ENCODE results near the gene RNF6.

The RNF6 gene

DNA sequence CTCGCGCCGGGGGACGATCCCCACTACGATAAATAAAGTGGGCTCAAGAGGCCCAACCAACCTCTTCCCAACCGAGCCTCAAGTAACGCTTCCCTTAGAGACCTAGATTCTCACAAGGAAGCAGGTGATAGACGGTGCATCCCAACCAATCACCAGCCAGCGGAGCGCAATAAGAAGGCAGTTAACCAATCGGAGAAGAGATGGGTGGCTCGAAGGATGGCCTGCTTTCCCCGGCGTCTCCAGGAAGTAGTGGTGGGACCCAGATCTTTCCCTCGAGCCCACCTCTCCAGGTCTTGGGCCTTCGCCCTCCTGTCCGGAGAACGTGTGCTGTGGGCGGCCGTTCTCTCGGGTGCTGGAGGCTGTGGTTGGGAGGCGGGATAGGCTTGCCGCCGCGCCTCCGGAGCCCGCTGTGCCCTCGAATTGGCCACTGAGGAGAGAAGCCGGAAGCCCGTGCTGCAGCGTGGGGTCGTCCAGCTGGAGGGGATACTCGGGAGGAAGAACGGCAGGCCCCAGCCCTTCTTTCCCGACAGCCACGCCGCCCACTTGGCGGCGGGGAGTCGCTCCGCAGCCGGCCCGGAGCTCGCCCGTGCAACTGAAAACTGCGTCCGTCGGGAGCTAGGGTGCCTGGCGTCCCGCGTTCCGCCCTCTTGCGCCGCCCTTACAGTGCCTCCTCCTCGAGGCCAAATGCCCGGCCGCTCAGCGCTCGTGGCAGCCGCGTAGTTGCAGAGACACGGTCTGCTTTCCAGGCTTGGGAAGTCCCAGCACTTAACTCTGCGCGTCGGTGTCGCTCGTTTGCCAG, at the start of gene RNF6:
Gene RNF6 (minus strand): TSS at position 594 of the 799 bp plus-strand sequence. CDS start 2,665 bp downstream, outside the sequence.
- peak within 1 kb of the TSS; percentile 89 for H3K4me3 ChIP-seq (ENCODE audit: low read depth, low read length)
- H3K9me3 ChIP-seq (ENCODE audit: severe bottlenecking), result no peaks in the 10 kb centered on the region
- peaks cover 45% of the 10 kb centered on the region for H3K36me3 ChIP-seq
- peak within 1 kb of the TSS; percentile 98 for H3K27ac ChIP-seq
- no peaks in the 10 kb centered on the region for H3K27me3 ChIP-seq (ENCODE audit: insufficient read depth, low read depth, severe bottlenecking)
- TF ChIP-seq, protein P1, sequence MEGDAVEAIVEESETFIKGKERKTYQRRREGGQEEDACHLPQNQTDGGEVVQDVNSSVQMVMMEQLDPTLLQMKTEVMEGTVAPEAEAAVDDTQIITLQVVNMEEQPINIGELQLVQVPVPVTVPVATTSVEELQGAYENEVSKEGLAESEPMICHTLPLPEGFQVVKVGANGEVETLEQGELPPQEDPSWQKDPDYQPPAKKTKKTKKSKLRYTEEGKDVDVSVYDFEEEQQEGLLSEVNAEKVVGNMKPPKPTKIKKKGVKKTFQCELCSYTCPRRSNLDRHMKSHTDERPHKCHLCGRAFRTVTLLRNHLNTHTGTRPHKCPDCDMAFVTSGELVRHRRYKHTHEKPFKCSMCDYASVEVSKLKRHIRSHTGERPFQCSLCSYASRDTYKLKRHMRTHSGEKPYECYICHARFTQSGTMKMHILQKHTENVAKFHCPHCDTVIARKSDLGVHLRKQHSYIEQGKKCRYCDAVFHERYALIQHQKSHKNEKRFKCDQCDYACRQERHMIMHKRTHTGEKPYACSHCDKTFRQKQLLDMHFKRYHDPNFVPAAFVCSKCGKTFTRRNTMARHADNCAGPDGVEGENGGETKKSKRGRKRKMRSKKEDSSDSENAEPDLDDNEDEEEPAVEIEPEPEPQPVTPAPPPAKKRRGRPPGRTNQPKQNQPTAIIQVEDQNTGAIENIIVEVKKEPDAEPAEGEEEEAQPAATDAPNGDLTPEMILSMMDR (IDR thresholded peaks at IDR 0.05; ENCODE audit: low read depth, low read length), result peak; percentile 33; the same call in 1 of the 2 replicates
- DNase-seq, result peak; percentile 99

- TF ChIP-seq, protein P1 (IDR thresholded peaks at IDR 0.05; ENCODE audit: low read depth, low read length), result no peak
- DNase-seq, result no peak
These were observed 48.6 kb upstream of the RNF6 start for GRCh38 chr13:26270707-26271106.

GRCh38 chr13:26266311-26266710, 44.2 kb upstream of the RNF6 start:
- no peak for DNase-seq
- Histone ChIP-seq H3K9me3 (ENCODE audit: severe bottlenecking) (no peaks in the 10 kb centered on the region), H3K36me3 (no peaks in the 10 kb centered on the region), H3K27me3 (ENCODE audit: insufficient read depth, low read depth, severe bottlenecking) (no peaks in the 10 kb centered on the region), H3K27ac (no peak overlapping the region), H3K4me3 (ENCODE audit: low read depth, low read length) (no peak overlapping the region)
- TF ChIP-seq, protein P1 (IDR thresholded peaks at IDR 0.05; ENCODE audit: low read depth, low read length), result no peak

More at GRCh38 chr13:26270707-26271106, 48.6 kb upstream of the RNF6 start:
- Histone ChIP-seq H3K9me3 (ENCODE audit: severe bottlenecking) (no peaks in the 10 kb centered on the region), H3K27ac (no peak overlapping the region), H3K4me3 (ENCODE audit: low read depth, low read length) (no peak overlapping the region), H3K36me3 (no peaks in the 10 kb centered on the region), H3K27me3 (ENCODE audit: insufficient read depth, low read depth, severe bottlenecking) (no peaks in the 10 kb centered on the region)

GRCh38 chr13:26262156-26262555, 40.0 kb upstream of the RNF6 start:
- Histone ChIP-seq H3K9me3 (ENCODE audit: severe bottlenecking) (no peaks in the 10 kb centered on the region), H3K27me3 (ENCODE audit: insufficient read depth, low read depth, severe bottlenecking) (no peaks in the 10 kb centered on the region), H3K36me3 (no peaks in the 10 kb centered on the region), H3K27ac (no peak overlapping the region), H3K4me3 (ENCODE audit: low read depth, low read length) (no peak overlapping the region)
- no peak for DNase-seq
- TF ChIP-seq, protein P1 (IDR thresholded peaks at IDR 0.05; ENCODE audit: low read depth, low read length), result no peak

GRCh38 chr13:26259634-26260033, 37.5 kb upstream of the RNF6 start:
- TF ChIP-seq, protein P1 (IDR thresholded peaks at IDR 0.05; ENCODE audit: low read depth, low read length), result no peak
- no peak overlapping the region for H3K4me3 ChIP-seq (ENCODE audit: low read depth, low read length)
- no peak overlapping the region for H3K27ac ChIP-seq
- H3K9me3 ChIP-seq (ENCODE audit: severe bottlenecking), result no peaks in the 10 kb centered on the region
- no peaks in the 10 kb centered on the region for H3K36me3 ChIP-seq
- no peak for DNase-seq
- H3K27me3 ChIP-seq (ENCODE audit: insufficient read depth, low read depth, severe bottlenecking), result no peaks in the 10 kb centered on the region
